RPMI7951 (cell line): ENCODE measurements around the gene NSRP1. TPM values are rescaled to one million over a fixed set of nuclear protein-coding genes. Genes with fewer than 3 reads are reported as not detected.
"Not testable (repeated sequence)": the region's sequence is repeated elsewhere in the genome, so short reads cannot be mapped to it uniquely, and the experiment has no call there.

Experiments
- DNase-seq: peaks from one replicate; pipeline ENCODE4 v3.0.0-alpha.2; 2012; ENCODE audit warnings: low read depth
- total RNA-seq: library from RNA; depleted of rRNA; stranded (reverse); fragments of >200 nt; shearing (Covaris generic); gene quantifications from 2 replicates; pipeline ENCODE4 v1.2.3, GENCODE V29; 2014

The NSRP1 gene
- total RNA-seq, 1 experiment from 2014 or later, result 8.1 TPM

- no peak for DNase-seq
Observed at GRCh38 chr17:30187573-30187972, 71.0 kb downstream of the NSRP1 start.

GRCh38 chr17:30188211-30188939, 71.8 kb downstream of the NSRP1 start:
- no peak for DNase-seq

DNA sequence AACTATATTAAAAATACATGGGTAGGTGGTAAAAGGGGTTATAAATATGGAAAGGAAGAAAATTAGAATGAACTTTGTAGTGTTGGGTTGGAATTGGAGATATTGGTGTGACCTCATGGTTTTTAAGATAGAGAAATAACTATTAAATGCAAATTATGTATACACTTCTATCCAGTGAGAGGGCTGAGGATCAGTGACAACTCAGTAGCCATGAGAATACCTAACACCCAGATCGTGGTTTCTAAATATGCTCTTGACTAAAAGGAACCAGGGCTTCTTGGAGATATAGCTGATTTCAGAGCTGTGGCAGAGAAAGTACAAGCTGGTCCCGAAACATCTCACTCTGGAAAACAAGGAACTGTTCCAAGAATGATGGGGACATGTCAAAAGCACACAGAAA, 74.5 kb downstream of the NSRP1 start:
- DNase-seq, result no peak

GRCh38 chr17:30196504-30196903, 79.9 kb downstream of the NSRP1 start:
- DNase-seq, result no peak

DNA sequence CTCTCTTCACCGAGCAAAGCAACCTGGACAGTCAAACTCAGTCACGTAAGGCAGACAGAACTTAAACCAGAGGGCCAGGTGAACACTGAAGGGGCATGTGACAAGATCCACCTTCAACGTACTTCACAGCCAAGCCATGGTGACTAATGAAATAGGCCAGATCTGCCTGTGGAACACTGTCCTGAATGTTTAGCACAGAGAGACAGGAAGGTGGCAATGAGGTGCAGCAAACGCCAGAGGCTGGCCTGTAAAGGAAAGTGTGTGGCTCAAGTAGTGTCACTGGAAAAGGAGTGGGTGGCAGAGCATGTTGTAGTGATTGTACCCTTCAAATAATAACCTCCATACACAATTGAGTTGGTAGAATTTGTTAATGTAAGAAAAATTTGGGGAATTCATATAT, 80.8 kb downstream of the NSRP1 start:
- DNase-seq, result no peak

- no peak for DNase-seq
Observed at GRCh38 chr17:30199600-30199999, 83.0 kb downstream of the NSRP1 start.

- no peak for DNase-seq
Observed at GRCh38 chr17:30200106-30200505, 83.5 kb downstream of the NSRP1 start.

GRCh38 chr17:30200656-30201055, 84.0 kb downstream of the NSRP1 start:
- DNase-seq, result not testable (repeated sequence)

- no peak for DNase-seq
Observed at GRCh38 chr17:30203471-30203981, 86.9 kb downstream of the NSRP1 start.

DNA sequence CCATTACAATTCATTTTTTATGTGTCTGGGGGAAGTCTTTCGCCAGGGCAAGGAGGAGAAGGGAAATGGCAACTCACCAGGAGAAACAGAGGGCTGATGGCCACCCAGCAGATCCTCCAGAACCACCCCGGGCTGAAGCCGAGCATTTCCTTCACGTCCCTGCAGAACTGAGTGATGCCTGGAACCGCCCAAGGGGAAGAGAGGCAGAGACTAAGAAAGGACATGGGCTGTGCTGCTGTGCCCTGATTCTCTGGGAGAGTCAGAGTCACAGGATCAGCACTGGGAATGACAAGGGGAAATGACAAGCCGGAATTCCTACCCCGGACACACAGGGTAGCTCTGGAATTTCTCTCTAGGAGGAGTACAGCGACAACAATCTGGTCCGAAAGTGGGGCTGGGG, 91.0 kb downstream of the NSRP1 start:
- no peak for DNase-seq

DNA sequence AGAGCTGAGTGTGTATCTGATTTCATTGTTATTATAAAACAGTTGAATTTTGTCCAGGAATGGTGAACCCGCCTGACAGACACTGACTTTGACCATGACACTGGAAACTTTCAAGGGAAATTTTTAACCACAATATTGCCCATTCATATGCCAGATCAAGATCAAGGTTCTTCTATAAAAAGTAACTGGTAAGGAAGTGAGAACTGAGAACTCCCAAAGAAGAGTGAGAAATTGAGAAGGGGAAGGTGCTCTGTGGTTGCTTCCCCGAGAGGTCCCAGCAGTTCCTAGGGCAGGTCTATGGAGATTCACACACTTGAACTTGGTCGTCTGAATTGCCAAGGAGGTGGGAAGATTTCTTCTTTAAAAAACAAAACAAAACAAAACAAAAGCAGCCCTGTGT, 91.6 kb downstream of the NSRP1 start:
- DNase-seq, result no peak

DNA sequence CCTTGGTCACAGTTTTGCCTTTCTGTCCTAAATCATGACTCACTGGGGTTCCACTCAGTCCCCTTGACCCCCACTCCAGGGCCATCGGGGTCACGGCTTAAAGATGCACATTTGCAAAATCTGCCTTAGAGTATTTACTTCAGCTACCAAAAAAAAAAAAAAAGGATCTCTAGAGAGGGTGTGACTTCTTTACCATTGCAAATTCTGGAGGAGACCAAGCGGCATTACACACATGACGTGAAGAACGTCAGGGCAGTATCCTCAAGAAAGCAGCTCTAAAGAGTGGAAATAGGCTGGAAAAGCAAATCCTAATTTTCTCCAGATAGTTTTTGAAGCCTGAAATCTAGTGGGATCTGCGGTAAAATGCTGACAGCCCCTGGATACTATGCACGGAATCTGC, 93.3 kb downstream of the NSRP1 start:
- DNase-seq, result no peak

GRCh38 chr17:30210366-30210765, 93.8 kb downstream of the NSRP1 start:
- DNase-seq, result no peak

DNA sequence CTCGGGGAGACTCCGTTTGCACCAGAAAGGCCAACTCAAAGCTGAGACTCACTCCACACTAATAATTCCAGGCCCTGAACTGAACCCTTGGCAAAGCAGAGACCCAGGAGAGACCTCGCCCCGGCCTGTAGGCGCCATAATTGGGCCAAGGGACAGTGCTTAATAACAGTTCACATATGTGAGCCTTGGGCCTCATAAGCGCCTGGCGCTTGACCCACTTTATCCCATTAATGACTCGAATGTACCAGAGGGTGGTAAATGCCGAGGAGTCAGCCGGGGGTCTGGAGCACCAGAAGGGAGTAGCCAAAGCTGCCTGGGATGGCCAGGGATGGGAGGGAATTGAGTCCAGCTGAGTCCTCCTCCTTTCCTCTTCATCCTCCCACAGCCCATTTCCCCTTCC, 94.3 kb downstream of the NSRP1 start:
- DNase-seq, result no peak

DNA sequence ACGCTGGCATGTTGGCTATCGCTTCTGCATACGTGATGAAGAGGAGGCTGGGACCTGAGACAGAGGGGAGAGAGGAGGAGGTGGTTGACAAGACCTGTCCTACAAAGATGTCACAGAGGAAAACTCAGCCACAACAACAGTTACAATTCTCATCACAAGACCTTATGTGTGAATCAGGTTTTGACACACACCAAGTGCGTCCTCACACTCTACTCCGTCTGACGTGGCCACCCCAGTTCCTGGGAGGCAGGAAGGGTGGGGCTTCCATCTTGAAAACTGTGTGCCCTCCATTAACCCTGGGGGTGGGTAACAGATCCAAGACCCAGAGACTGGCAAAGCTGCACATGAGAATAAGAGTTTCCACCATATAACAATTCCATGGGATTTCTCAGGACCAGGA, 94.8 kb downstream of the NSRP1 start:
- no peak for DNase-seq

DNA sequence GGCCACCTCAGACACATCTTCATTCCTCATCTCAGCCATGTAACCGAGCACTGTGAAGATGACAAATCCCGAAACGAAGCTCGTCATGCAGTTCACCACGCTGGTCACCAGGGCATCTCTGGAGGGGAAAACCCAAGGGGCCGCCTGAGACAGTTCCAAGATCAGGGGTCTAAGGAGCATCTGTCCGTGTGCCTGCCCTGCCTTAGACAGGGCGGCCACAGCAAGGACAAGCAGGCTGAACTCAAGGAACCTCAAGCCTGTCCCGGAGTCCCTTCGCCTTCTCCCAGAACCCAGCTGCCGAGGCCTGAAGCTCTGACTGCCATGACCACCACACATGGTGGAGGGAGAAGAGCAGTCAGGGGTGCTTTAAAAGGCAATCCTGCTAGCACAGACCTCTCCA, 96.1 kb downstream of the NSRP1 start:
- no peak for DNase-seq

DNA sequence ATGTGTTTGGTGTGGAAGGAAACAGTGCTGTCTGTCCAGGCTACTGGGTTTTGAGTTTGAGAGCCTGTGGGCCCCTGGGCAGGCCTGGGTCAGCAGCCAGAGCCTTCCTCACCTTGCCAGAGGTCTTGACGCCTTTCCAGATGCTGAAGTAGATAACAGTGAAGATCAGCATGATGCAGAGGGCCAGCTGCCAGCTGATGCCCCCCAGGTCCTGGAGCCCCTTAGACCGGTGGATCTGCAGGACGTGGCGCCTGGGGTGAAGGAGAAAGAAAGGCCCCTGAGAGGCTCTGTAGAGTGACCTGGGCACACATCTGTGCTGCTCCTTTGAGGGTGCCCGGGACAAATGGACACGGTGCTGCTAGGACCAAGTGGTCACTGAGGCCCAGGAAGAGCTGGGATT, 100.4 kb downstream of the NSRP1 start:
- no peak for DNase-seq

DNA sequence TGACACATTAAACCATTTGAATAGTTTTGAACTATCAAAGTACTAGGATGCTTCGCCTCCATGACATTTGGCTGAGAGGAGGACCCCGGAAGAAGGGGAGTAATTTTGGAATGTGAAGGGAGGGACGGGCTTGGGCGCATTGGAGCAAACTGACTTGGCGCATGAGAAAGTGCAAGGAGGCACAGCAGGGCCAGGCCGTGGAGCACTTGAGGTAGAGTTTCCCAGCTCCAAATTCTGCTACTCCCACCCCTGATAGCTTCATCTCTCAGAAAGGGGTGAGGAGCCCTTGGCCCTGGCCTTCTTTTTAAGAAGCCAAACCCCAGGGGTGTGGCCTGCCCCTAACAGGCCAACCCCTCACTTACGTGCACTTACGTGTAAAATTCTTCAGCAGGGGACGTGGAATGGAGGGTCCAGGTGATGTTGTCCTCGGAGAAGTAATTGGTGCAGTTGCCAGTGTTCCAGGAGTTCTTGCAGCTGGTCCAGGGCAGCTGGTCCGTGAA, 101.2 kb downstream of the NSRP1 start:
- no peak for DNase-seq

DNA sequence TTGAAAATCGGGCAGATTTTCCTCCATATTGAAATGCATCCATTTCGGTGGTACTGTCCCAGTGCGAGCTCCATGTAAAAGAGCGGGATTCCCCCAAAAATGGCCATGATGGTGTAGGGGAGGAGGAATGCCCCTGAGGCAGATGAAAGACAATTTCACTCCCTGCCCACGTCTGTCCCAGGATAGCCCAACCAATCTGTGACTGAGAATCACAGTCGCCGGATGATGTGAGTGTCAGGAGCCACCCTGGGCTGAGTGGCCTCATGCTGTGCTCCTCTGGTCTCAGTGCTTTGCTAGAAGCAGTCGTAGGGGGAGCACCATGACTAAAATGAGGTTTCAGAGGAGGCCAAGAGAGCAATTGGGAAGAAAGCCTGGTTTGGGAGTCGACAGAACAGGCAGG, 102.2 kb downstream of the NSRP1 start:
- no peak for DNase-seq

DNA sequence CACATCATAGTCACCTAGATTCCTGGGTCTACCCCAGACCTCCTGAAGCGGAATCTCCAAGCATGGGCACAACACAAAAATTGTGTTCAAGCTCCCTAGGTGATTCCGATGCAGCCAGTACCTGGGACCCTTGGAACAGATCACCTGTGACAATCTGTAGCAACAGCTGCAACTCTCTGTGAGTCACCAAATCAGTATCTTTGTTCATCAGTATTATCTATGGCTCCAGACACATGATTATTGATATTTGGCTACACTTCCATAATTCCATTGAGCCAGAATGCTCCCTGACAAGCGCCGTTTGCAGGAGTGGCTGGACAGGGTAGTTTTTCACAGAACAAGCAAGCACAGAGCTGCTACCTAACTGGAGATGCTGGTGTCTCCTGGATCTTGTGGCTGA, 102.7 kb downstream of the NSRP1 start:
- DNase-seq, result no peak

DNA sequence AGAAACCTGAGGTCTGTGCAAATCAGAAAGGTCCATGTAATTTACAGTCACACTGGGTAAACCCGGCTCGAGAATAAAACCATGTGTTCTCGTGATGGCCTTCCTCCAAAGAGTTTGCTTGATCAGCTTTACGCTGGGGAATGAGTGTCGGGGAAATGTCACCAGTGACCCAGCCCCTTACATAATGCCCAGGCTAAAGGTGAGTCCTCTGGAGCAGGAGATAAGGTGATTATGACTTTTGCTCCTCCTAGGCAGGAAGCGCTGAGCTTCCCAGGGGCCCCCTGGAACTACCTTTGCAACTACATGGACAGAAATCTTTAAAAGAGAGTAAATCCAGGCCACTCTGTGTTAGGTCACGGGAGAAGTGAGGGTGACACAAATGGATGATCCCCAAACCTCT, 103.2 kb downstream of the NSRP1 start:
- no peak for DNase-seq

- DNase-seq, result no peak
Observed at GRCh38 chr17:30220414-30220813, 103.8 kb downstream of the NSRP1 start.

- no peak for DNase-seq
Observed at GRCh38 chr17:30221346-30221745, 104.7 kb downstream of the NSRP1 start.

DNA sequence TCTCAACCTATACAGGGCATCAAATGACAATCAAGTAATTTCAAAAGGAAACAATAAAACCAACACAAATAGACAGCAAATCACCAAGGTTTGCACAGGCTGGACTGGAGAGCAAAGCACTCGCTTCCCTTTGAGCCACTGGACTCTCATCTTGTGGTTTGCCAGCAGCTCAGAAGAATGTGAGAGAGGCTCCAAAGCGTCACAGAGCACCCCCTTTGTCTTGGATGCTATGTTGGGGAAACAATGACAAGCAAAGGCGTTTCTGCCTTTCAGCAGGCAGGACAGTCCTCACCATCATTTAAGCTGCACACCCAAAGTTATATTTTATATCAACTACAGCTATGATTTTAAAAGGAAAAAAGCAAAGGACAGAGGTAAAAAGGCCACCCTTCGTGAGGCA, 105.6 kb downstream of the NSRP1 start:
- DNase-seq, result no peak
